ENCODE measurements around the gene TTC39C.
"Not testable (repeated sequence)": the region's sequence is repeated elsewhere in the genome, so short reads cannot be mapped to it uniquely, and the experiment has no call there.

TTC39C gene

DNA sequence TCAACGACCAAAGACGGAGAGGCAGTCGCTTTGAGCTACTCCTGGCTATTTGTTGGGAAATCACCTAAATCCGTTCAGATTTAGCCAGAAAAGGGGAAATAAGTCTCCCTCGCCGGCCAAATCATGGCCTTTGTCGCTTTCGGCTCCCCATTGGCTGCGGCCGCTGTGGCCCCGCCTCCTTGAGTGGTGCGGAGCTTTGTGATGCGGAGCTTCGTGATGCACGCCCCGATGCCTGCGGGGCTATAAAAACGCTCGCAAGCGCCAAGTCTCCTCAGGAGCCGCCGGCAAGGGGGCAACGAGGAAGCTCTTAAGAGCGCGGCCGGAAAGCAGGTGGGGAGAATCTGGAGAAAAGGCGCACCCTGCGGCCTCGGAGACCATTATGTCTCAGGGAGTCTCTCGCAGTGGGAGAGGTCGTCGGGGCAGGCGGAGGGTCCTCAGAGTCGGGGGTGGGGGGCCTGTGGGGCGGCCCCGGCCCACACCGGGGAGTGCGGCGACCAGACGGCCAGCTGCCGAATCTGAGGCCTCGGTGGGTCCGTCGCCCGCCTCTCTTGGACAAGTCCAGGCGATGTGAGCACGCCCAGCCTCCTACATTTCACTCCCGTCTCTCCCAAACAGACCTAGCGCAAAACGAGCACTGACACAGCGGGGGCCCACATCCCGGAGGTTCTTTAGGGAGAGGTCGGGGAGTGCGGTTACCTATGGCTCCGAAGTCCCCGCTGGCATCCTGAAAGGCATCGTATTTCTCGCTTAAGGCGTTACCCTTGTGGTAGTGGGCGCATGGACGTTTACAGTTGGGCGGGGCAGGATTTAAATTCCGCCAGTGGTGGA is 124.4 kb downstream of the TTC39C start, which contains the start of gene CABYR:
Gene CABYR, plus strand, starts transcription at position 274 of the 828 bp plus-strand sequence. CDS start 4,053 bp downstream, outside the sequence.
- peak; percentile 90 for DNase-seq

DNA sequence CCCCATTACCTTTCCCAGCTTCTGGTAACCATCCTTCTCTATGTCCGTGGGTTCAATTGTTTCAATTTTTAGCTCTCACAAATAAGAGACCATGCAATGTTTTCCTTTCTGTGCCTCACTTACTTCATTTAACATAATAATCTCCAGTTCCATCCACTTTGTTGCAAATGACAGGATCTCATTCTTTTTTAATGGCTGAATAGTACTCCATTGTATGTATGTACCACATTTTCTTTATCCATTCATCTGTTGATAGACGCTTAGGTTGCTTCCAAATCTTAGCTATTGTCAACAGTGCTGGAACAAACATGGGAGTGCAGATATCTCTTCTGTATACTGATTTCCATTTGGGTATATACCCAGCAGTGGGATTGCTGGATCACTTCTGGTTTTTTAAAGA is 126.1 kb downstream of the TTC39C start:
- DNase-seq: no peak

DNA sequence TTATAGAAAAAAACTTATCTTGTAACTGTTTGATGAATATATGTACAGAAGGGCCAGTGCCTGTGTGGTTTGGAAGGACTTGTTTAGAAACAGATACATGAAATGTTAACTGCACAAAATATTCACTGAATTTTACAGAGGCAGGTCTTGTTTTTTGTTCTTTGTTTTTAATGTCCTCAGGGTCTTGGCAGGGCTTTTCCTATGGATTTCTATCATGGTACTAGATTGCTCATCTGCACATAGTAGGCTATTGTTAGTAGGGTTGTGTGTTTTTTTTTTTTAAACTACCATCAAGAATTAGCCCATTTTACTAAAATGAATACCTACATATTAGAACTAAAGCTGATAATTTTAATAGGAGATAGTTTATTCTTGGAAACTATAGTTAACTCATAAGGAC is 127.8 kb downstream of the TTC39C start:
- no peak for DNase-seq

DNA sequence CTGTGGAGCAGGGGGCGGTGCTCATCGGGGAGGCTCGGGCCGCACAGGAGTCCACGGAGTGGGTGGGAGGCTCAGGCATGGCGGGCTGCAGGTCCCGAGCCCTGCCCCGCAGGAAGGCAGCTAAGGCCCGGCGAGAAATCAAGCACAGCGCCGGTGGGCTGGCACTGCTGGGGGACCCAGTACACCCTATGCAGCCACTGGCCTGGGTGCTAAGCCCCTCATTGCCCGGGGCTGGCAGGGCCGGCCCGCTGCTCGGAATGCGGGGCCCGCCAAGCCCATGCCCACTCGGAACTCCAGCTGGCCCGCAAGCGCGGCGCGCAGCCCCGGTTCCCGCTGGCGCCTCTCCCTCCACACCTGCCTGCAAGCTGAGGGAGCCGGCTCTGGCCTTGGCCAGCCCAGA is 135.0 kb downstream of the TTC39C start:
- DNase-seq: not testable (repeated sequence)

DNA sequence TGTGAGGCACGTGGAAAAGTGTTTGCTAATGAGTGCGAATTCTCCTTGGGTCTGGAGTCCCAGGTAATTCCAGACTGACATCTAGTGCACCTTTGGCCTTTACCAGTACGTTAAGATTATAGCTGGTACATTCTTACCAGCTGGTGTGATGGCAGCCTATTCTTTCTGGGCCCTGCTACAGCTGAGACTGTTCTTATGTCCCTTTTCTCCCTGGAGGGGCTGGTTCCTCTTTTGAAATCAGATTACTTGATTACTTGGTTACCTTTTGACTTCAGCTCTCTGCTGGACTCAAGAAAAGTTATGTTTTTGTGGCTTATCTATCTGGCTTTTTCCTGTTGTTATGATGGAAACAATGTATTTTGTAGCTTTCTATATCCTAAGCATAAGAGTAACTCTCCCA is 138.8 kb downstream of the TTC39C start:
- no peak for DNase-seq

DNA sequence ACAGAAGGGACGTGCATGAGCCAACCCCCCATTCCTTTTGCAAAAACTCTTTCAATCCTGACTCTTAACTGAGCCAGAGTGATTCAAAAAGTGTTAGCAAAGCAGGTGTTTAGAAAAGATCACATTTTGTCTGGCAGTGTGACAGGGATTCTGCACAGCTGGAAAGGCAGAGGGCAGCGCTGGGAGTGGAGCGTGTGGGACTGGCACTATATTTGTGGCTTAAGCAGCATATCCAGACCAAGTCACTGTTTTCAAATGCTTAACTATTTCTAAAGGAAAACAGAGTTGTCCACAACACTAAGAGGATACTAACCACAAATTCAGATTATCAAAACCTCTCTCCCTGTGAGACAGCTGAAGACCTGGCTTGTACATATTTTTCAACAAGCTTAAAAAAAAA is 143.3 kb downstream of the TTC39C start:
- no peak for DNase-seq

DNA sequence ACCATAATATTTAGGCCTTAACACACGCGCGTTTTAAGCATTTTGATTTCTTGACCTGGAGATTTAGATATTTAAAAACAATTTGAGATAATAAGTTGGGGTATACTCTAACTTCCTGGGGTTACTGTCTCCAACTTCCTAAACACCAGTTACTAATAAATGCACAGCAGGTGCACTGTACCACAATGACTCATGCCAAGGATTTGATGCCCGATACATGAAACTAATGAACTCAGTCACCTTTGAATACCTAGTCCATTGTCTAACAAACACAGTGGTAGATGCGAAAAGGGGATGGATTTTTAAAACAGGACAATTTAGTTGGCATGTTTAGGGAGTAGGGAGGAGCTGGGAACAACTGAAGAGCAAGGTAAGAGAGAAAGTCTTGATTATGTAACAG is 145.5 kb downstream of the TTC39C start:
- DNase-seq: no peak

DNA sequence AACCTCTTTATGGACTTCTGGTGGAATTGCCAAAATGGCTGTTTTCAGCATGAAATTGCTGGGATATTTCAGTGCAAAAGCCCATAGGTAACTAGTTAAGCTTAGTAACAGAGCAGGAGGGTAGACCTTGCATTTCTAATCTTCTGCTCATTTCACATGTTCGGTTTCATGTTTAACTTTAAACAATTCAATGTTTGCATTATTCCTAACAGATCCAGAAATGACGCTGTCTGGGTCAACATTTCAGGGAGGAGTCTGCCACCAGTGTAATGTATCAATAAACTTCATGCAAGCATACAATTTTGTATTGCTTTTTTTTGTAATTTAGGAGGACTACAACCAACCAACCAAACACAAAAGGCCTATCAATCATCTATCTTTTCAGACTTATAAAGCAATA is 146.8 kb downstream of the TTC39C start:
- no peak for DNase-seq

DNA sequence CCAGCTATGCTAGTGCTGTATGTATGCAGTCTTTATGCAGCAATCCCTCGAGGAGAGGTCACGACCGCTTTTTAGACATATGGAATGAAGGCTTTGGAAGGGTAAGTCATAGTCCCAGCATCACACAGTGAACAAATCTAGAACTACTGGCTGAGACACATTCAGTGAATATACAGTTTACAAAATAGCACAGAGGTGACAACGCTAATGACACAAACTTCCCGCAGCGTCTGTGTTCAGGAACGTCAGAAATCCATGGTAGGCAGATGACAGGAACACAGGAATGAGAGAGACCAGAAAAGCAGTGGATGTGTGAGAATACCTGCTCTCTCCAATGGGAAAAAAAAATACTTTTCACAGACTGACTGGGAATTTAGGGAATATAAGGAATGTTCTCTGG is 153.9 kb downstream of the TTC39C start:
- DNase-seq: no peak

DNA sequence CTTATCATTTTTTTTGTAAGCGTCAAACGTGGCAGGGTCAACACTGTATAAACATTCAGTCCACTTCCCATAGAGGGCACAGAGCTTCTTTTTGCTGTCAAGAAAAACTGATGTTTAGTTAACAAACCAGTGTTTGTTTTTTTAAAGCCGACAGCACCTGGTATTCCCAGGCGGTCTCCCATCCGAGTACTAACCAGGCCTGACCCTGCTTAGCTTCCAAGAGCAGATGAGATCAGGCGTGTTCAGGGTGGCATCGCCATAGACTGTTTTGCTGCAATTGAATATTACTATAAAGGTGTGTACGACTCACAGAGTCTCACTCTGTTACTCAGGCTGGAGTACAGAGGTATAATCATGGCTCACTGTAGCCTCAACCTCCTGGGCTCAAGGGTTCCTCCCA is 155.8 kb downstream of the TTC39C start:
- no peak for DNase-seq

DNA sequence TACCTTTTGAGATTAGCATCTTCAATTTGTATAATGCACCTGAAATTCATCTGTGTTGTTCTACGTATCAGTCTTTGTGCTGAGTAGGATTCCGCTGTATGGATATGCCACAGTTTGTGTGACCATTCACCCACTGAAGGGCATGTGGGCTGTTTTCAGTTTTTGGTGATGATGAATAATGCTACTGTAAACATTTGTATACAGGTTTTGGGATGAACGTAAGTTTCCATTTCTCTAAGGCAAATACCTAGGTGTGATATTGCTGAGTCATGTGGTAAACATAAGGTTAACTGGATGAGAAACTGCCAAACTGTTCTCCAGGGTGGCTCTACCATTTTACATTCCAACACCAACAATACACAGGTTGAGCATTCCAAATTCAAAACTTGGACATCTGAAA is 159.4 kb downstream of the TTC39C start:
- DNase-seq: no peak

DNA sequence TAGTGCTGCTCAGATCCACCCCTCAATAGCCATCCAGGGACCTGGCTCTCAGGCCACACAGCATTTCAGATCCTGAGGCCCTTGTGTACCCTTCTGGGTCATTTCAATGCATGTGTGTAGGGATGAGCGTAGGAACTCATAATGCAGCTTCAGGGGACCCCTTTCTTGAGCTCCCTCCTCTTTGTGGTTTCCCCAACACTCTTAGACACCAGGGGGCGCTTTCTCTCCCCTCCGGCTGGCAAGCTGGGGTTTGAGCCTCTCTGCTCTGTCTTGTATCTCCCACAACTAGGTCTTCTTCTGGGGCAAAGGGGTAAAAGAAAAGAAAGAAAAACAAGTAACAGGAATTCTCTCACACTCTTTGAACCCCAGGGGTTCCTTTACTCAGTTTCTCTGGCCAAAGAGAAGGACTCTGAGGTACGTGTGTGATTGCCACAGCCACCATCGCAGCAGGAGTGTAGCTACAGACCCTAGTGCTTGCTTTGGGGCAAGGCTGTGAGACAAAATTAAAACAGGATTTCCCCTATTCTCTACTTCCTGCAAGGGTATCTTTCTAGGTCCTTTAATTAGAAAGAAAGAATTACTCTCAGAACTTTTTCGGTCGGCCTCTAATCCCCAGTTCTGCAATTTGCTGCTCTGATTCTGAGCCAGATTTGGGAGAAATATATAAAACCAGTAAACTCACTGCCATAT is 162.3 kb downstream of the TTC39C start:
- peak; percentile 77 for DNase-seq

DNA sequence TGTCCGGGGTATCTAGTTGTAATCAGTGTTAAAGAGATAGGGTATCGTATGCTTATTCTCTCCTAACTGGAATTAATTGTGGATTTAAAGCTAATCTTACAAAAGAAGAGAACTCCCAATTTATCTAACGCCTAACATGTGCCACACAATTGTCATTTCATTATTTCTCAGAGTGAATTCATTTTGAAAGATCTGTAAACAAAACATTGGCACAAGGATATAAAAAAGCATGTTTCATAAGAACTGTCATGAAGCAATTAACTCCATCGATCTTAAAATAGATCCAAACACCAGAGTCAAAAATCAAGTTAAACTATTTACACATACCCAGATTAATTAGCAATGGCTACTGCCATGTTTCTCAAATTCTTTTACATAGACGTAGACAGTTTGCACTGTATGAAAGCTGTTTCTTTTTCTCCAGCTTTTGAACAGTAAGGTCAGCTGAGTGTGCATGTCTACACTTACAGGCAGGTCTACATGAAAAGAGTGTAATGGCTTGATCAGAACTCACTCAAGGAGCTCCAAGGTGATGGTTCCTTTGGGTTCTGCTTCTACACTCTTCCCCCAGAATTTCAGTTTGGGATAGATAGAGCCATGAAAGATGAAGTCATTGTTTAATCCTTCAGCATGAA is 163.1 kb downstream of the TTC39C start:
- DNase-seq: no peak

DNA sequence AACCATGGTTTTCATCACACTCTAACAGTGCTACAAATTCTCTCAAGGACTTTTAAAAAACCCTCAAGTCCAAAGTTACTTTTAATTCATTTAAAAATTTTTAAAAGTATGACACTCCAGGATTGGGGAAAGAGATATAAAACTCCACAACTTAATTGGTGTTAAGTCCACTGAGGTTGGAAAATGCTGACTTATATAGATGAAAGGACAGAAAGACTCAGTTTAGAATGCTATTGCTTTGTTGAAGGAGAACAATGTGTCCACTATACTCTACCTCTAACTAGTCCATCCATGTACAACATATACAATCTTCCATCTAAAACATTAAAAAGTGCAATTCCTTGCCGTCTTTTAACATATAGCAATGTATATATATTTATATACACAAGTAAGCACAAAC is 165.5 kb downstream of the TTC39C start:
- DNase-seq: no peak

DNA sequence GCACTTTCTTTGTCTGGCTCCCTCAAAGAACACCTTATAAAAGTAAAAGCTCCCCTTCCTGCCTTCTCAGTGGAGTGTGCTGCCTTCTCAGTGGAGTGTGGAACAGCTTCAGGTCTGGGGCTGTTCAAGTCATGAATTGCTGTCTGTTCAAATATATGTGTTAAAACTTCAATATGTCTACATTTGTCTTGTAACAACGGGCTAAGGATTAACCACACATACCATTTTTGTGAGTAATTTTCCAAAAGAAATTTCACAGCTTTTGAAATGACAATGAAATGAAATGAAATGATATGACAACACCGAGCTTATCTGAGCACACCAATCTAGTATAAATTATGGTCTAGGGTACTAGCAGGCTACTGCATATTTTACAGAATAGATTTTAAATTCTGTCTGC is 167.3 kb downstream of the TTC39C start:
- no peak for DNase-seq
